HepG2 (cell line): ENCODE measurements around the gene PARD3. TPM values are rescaled to one million over a fixed set of nuclear protein-coding genes. Genes with fewer than 3 reads are reported as not detected.

Experiments used
- CEBPG ChIP-seq: IDR thresholded peaks from 2 replicates; pipeline ENCODE4 v1.6.1; 2016
- ELF1 ChIP-seq: sonication (generic); formaldehyde crosslinking; IDR thresholded peaks from 2 replicates; pipeline ENCODE4 v1.4.0; 2020; ENCODE audit warnings: missing genetic modification reagents
- EZH2 ChIP-seq: conservative IDR thresholded peaks from 2 replicates; pipeline ENCODE4 v1.6.1; 2012; ENCODE audit warnings: mild to moderate bottlenecking, low read depth, low read length, moderate library complexity
- HMG20B ChIP-seq: conservative IDR thresholded peaks from 2 replicates; pipeline ENCODE4 v1.6.1; 2016; ENCODE audit warnings: missing genetic modification reagents, missing compliant biosample characterization
- HNF4A ChIP-seq: sonication (generic); formaldehyde crosslinking; IDR thresholded peaks from 2 replicates; pipeline ENCODE4 v1.4.0; 2020; ENCODE audit warnings: missing genetic modification reagents
- MEIS1 ChIP-seq: sonication (generic); formaldehyde crosslinking; IDR thresholded peaks from 2 replicates; pipeline ENCODE4 v1.9.0; 2021; ENCODE audit warnings: mild to moderate bottlenecking, missing genetic modification reagents, moderate library complexity, borderline replicate concordance
- MEIS2 ChIP-seq: sonication (generic); formaldehyde crosslinking; IDR thresholded peaks from 2 replicates; pipeline ENCODE4 v1.9.0; 2021; ENCODE audit warnings: mild to moderate bottlenecking, missing genetic modification reagents
- MTF1 ChIP-seq: sonication (generic); formaldehyde crosslinking; IDR thresholded peaks from 2 replicates; pipeline ENCODE4 v1.5.0; 2020; ENCODE audit warnings: missing genetic modification reagents
- POGZ ChIP-seq: sonication (generic); formaldehyde crosslinking; IDR thresholded peaks from 2 replicates; pipeline ENCODE4 v1.4.0; 2020; ENCODE audit warnings: mild to moderate bottlenecking, missing genetic modification reagents
- POLR2AphosphoS5 ChIP-seq: IDR thresholded peaks from 2 replicates; pipeline ENCODE4 v1.6.1; 2012; ENCODE audit warnings: low read depth, low read length
- REXO4 ChIP-seq: sonication (generic); formaldehyde crosslinking; IDR thresholded peaks from 2 replicates; pipeline ENCODE4 v1.8.0; 2022; ENCODE audit warnings: missing genetic modification reagents, mild to moderate bottlenecking, borderline replicate concordance
- SIN3B ChIP-seq: fragments of 150-350 bp; IDR thresholded peaks from 2 replicates; pipeline ENCODE4 v1.6.1; 2014; ENCODE audit warnings: low read length
- ZFP36L2 ChIP-seq: sonication (generic); formaldehyde crosslinking; IDR thresholded peaks from 2 replicates; pipeline ENCODE4 v1.4.0; 2020; ENCODE audit warnings: missing genetic modification reagents
- polyA plus RNA-seq, 8 experiments: library from polyadenylated mRNA; depleted of rRNA in 3 of 8; stranded (reverse) in 7 of 8; unstranded in 1 of 8; fragments of >200 nt; fragmentation: Illumina TruSeq in 4 of 8; extraction: Trizol in 4 of 8; gene quantifications; 2 replicates each; pipeline versions ENCODE4 v1.2.1 to v1.2.3, GENCODE V29; 2011 to 2016; ENCODE audit warnings: low read depth in 4 of 8, missing spikeins in 1 of 8, mixed read lengths in 1 of 8; ENCODE audit not compliant: insufficient read depth in 1 of 8
- total RNA-seq, 5 experiments: library from RNA; depleted of rRNA; stranded (reverse); fragments of >200 nt; fragmentation: Illumina TruSeq; extraction: Trizol; gene quantifications; 2 replicates each; pipeline ENCODE4 v1.2.3, GENCODE V29; 2016; ENCODE audit warnings: low read depth in 1 of 5
- TF ChIP-seq, protein P1 (sequence below): IDR thresholded peaks from 2 replicates; pipeline ENCODE4 v1.6.1; 2016; ENCODE audit warnings: missing biosample characterization, missing genetic modification reagents, low read depth
- TF ChIP-seq, protein P2 (sequence below), 2 experiments: fragments of 450-650 bp in 1 of 2; sonication (generic) in 1 of 2; formaldehyde crosslinking; IDR thresholded peaks; 2 replicates each; pipeline versions ENCODE4 v1.5.0 to v1.8.0; 2020 to 2022; ENCODE audit warnings: mild to moderate bottlenecking in 1 of 2, missing genetic modification reagents in 1 of 2

The PARD3 gene
- total and polyA plus RNA-seq, 2 of the 13 experiments (the other 11 are each of a cell fraction or from before 2014, with no cell fraction given) = 40.9 to 60.0 TPM

DNA sequence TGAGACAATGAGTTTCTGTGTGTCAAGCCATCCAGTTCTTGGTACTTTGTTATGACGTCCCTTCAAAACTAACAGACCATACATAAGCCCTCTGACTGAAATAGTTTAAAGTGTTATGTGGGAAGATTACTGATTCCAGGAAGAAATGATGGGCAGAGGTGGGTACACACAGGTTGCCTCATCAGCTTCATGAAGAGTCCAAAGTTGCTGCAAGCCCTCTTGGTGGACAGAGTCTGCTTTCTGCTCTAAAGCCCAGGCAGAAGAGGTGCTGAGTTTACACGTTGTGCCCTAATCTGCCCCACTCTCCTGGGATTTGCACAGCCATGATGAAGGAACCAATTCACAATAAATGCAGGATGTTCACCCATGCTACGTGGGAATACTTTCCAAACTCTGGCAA, 187.4 kb downstream of the PARD3 start (continued):
- TF ChIP-seq, protein P1, sequence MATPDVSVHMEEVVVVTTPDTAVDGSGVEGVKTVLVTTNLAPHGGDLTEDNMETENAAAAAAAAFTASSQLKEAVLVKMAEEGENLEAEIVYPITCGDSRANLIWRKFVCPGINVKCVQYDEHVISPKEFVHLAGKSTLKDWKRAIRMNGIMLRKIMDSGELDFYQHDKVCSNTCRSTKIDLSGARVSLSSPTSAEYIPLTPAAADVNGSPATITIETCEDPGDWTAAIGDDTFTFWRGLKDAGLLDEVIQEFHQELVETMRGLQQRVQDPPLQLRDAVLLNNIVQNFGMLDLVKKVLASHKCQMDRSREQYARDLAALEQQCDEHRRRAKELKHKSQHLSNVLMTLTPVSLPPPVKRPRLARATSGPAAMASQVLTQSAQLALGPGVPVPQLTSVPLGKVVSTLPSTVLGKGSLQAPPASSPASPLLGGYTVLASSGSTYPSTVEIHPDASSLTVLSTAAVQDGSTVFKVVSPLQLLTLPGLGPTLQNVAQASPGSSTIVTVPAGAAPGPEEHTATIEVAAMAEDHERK (CRISPR knock-in tag) = no peak
- no peak for TF ChIP-seq SIN3B
- TF ChIP-seq HNF4A = 0 out of 2 replicates have a peak, but pooled peaks have one; percentile 10
- no peak for TF ChIP-seq REXO4
- no peak for TF ChIP-seq MTF1 (CRISPR knock-in tag)
- TF ChIP-seq POGZ (CRISPR knock-in tag) = no peak
- TF ChIP-seq MEIS1 (CRISPR knock-in tag) = no peak
- no peak for TF ChIP-seq ZFP36L2 (CRISPR knock-in tag)
- TF ChIP-seq POLR2AphosphoS5 = no peak
- no peak for TF ChIP-seq EZH2
- no peak for TF ChIP-seq HMG20B (CRISPR knock-in tag)
- 0 out of 2 replicates have a peak, but pooled peaks have one; percentile 20 for TF ChIP-seq CEBPG
- TF ChIP-seq, protein P2, sequence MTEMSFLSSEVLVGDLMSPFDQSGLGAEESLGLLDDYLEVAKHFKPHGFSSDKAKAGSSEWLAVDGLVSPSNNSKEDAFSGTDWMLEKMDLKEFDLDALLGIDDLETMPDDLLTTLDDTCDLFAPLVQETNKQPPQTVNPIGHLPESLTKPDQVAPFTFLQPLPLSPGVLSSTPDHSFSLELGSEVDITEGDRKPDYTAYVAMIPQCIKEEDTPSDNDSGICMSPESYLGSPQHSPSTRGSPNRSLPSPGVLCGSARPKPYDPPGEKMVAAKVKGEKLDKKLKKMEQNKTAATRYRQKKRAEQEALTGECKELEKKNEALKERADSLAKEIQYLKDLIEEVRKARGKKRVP (CRISPR knock-in tag; IDR thresholded peaks at IDR 0.05) = no peak
- TF ChIP-seq ELF1 (CRISPR knock-in tag) = no peak
- no peak for TF ChIP-seq MEIS2 (CRISPR knock-in tag)
